SK-N-SH treated with all-trans-retinoic acid at 6 μM for 48 hours (cell line): Measurements from ENCODE around the gene BATF.

Experiments
- ATAC-seq: fragments of 200-7000 bp; cut with Tn5 transposase; 3 replicates; pipeline ENCODE4 v1.9.1; 2020; ENCODE audit warnings: mild to moderate bottlenecking, moderate library complexity
- ARNTL ChIP-seq: fragments of 450-650 bp; formaldehyde crosslinking; IDR thresholded peaks from 2 replicates; pipeline ENCODE4 v1.5.0; 2020; ENCODE audit warnings: low read depth, mild to moderate bottlenecking, moderate library complexity, borderline replicate concordance
- BACH2 ChIP-seq: fragments of 250-450 bp; sonication (Bioruptor Pico); IDR thresholded peaks from 2 replicates; pipeline ENCODE4 v1.9.0; 2021; ENCODE audit warnings: mild to moderate bottlenecking, borderline replicate concordance
- CSDC2 ChIP-seq: fragments of 250-450 bp; sonication (Bioruptor Pico); IDR thresholded peaks from 2 replicates; pipeline ENCODE4 v1.5.0; 2020; ENCODE audit warnings: mild to moderate bottlenecking, moderate library complexity
- ESRRG ChIP-seq: fragments of 250-450 bp; sonication (Bioruptor Pico); IDR thresholded peaks from 2 replicates; pipeline ENCODE4 v1.6.1; 2021; ENCODE audit warnings: mild to moderate bottlenecking
- GLIS3 ChIP-seq: fragments of 250-450 bp; sonication (Bioruptor Pico); IDR thresholded peaks from 2 replicates; pipeline ENCODE4 v1.5.0; 2020; ENCODE audit warnings: mild to moderate bottlenecking, moderate library complexity
- ISL1 ChIP-seq: fragments of 250-450 bp; sonication (Bioruptor Pico); IDR thresholded peaks from 2 replicates; pipeline ENCODE4 v2.1.2; 2022; ENCODE audit warnings: mild to moderate bottlenecking, moderate library complexity
- OSR1 ChIP-seq: fragments of 250-450 bp; sonication (Bioruptor Pico); IDR thresholded peaks from 2 replicates; pipeline ENCODE4 v1.8.0; 2022; ENCODE audit warnings: moderate library complexity, mild to moderate bottlenecking, inconsistent platforms
- PPARA ChIP-seq: fragments of 250-450 bp; sonication (Bioruptor Pico); IDR thresholded peaks from 2 replicates; pipeline ENCODE4 v1.5.0; 2020; ENCODE audit warnings: mild to moderate bottlenecking, borderline replicate concordance
- RARB ChIP-seq: fragments of 250-450 bp; sonication (Bioruptor Pico); IDR thresholded peaks from 2 replicates; pipeline ENCODE4 v1.8.0; 2021; ENCODE audit warnings: mild to moderate bottlenecking, moderate library complexity
- SNAI2 ChIP-seq: fragments of 250-450 bp; sonication (Bioruptor Pico); IDR thresholded peaks from 2 replicates; pipeline ENCODE4 v1.5.0; 2020; ENCODE audit warnings: mild to moderate bottlenecking, moderate library complexity
- TCF4 ChIP-seq: fragments of 250-450 bp; sonication (Bioruptor Pico); IDR thresholded peaks from 2 replicates; pipeline ENCODE4 v1.8.0; 2021; ENCODE audit warnings: mild to moderate bottlenecking, moderate library complexity, borderline replicate concordance
- TOX ChIP-seq: fragments of 250-450 bp; sonication (Bioruptor Pico); IDR thresholded peaks from 2 replicates; pipeline ENCODE4 v1.8.0; 2021; ENCODE audit warnings: mild to moderate bottlenecking, moderate library complexity, borderline replicate concordance
- ZC3H10 ChIP-seq: fragments of 250-450 bp; sonication (Bioruptor Pico); IDR thresholded peaks from 2 replicates; pipeline ENCODE4 v1.5.1; 2021; ENCODE audit warnings: mild to moderate bottlenecking, moderate library complexity
- ZFP3 ChIP-seq: fragments of 250-450 bp; sonication (Bioruptor Pico); IDR thresholded peaks from 2 replicates; pipeline ENCODE4 v1.5.0; 2020; ENCODE audit warnings: mild to moderate bottlenecking, moderate library complexity
- ZNF565 ChIP-seq: fragments of 450-650 bp; formaldehyde crosslinking; conservative IDR thresholded peaks from 2 replicates; pipeline ENCODE4 v1.5.0; 2020; ENCODE audit warnings: low read depth, mild to moderate bottlenecking, moderate library complexity
- ZNF8 ChIP-seq: fragments of 450-650 bp; formaldehyde crosslinking; IDR thresholded peaks from 2 replicates; pipeline ENCODE4 v1.5.0; 2020; ENCODE audit warnings: mild to moderate bottlenecking, moderate library complexity
- TF ChIP-seq, protein P1 (sequence below): fragments of 250-450 bp; sonication (Bioruptor Pico); IDR thresholded peaks from 2 replicates; pipeline ENCODE4 v1.8.0; 2021; ENCODE audit warnings: low read depth, mild to moderate bottlenecking, moderate library complexity, borderline replicate concordance
- TF ChIP-seq, protein P2 (sequence below): fragments of 250-450 bp; sonication (Bioruptor Pico); IDR thresholded peaks from 2 replicates; pipeline ENCODE4 v1.5.0; 2020; ENCODE audit warnings: mild to moderate bottlenecking, moderate library complexity
- TF ChIP-seq, protein P3 (sequence below): fragments of 250-450 bp; sonication (Bioruptor Pico); IDR thresholded peaks from 2 replicates; pipeline ENCODE4 v1.5.1; 2021; ENCODE audit warnings: mild to moderate bottlenecking, moderate library complexity
- TF ChIP-seq, protein P4 (sequence below): fragments of 250-450 bp; sonication (Bioruptor Pico); IDR thresholded peaks from 2 replicates; pipeline ENCODE4 v1.5.1; 2020; ENCODE audit warnings: low read depth, mild to moderate bottlenecking, moderate library complexity
- TF ChIP-seq, protein P5 (sequence below): fragments of 250-450 bp; sonication (Bioruptor Pico); IDR thresholded peaks from 2 replicates; pipeline ENCODE4 v1.8.0; 2020; ENCODE audit warnings: mild to moderate bottlenecking, moderate library complexity, borderline replicate concordance

BATF gene

DNA sequence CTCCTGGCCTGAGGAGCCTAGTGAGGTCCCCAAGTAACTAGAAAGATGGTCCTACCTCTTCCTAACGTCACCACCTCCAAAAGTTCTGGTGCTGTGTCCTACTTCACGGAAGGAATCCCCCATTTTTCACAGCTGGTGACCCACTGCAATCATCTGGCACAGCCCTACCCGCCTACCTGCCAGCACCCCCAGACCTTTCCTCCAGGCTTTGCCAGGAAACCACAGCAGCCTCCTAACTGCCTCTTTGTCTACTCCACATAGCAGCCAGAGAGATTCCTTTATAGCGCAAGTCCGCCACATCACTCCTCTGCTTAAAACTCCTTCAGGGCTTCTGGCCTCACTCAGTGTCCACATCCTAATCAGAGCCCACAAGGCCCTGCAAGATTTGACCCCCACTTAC lies 42.8 kb downstream of the BATF start (continued):
- TF ChIP-seq, protein P1, sequence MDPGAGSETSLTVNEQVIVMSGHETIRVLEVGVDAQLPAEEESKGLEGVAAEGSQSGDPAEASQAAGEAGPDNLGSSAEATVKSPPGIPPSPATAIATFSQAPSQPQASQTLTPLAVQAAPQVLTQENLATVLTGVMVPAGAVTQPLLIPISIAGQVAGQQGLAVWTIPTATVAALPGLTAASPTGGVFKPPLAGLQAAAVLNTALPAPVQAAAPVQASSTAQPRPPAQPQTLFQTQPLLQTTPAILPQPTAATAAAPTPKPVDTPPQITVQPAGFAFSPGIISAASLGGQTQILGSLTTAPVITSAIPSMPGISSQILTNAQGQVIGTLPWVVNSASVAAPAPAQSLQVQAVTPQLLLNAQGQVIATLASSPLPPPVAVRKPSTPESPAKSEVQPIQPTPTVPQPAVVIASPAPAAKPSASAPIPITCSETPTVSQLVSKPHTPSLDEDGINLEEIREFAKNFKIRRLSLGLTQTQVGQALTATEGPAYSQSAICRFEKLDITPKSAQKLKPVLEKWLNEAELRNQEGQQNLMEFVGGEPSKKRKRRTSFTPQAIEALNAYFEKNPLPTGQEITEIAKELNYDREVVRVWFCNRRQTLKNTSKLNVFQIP (CRISPR knock-in tag) = no peak
- no peak for TF ChIP-seq ZFP3

DNA sequence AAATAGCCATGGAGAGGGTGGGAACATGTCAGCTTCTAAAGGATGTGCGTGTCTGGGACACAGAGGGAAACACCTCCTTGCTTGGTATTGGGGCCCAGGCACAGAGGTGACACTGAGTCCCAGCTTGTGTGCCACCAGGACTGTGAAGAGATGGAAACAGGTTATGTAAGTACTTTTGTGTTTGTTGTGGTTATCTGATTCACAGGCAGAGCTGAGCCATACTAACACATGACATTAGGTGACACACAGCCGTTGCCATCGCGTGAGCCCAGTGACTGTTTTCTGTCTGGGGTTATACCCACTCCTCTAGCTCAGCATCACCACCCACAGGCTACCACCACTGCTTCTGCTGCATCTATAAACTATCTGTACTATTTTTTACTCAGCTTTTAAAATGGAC lies 44.1 kb downstream of the BATF start:
- no peak for ATAC-seq
- TF ChIP-seq ZNF565 = no peak
- no peak for TF ChIP-seq GLIS3 (CRISPR knock-in tag)
- TF ChIP-seq BACH2 = no peak
- TF ChIP-seq, protein P2, sequence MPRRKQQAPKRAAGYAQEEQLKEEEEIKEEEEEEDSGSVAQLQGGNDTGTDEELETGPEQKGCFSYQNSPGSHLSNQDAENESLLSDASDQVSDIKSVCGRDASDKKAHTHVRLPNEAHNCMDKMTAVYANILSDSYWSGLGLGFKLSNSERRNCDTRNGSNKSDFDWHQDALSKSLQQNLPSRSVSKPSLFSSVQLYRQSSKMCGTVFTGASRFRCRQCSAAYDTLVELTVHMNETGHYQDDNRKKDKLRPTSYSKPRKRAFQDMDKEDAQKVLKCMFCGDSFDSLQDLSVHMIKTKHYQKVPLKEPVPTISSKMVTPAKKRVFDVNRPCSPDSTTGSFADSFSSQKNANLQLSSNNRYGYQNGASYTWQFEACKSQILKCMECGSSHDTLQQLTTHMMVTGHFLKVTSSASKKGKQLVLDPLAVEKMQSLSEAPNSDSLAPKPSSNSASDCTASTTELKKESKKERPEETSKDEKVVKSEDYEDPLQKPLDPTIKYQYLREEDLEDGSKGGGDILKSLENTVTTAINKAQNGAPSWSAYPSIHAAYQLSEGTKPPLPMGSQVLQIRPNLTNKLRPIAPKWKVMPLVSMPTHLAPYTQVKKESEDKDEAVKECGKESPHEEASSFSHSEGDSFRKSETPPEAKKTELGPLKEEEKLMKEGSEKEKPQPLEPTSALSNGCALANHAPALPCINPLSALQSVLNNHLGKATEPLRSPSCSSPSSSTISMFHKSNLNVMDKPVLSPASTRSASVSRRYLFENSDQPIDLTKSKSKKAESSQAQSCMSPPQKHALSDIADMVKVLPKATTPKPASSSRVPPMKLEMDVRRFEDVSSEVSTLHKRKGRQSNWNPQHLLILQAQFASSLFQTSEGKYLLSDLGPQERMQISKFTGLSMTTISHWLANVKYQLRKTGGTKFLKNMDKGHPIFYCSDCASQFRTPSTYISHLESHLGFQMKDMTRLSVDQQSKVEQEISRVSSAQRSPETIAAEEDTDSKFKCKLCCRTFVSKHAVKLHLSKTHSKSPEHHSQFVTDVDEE (CRISPR knock-in tag) = no peak
- TF ChIP-seq RARB = no peak
- TF ChIP-seq ISL1 (CRISPR knock-in tag) = no peak
- no peak for TF ChIP-seq ESRRG (CRISPR knock-in tag)
- no peak for TF ChIP-seq PPARA (CRISPR knock-in tag)
- TF ChIP-seq, protein P3, sequence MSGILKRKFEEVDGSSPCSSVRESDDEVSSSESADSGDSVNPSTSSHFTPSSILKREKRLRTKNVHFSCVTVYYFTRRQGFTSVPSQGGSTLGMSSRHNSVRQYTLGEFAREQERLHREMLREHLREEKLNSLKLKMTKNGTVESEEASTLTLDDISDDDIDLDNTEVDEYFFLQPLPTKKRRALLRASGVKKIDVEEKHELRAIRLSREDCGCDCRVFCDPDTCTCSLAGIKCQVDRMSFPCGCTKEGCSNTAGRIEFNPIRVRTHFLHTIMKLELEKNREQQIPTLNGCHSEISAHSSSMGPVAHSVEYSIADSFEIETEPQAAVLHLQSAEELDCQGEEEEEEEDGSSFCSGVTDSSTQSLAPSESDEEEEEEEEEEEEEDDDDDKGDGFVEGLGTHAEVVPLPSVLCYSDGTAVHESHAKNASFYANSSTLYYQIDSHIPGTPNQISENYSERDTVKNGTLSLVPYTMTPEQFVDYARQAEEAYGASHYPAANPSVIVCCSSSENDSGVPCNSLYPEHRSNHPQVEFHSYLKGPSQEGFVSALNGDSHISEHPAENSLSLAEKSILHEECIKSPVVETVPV (CRISPR knock-in tag) = no peak
- TF ChIP-seq OSR1 (CRISPR knock-in tag) = no peak
- TF ChIP-seq SNAI2 (CRISPR knock-in tag) = no peak
- TF ChIP-seq ARNTL (CRISPR knock-in tag) = no peak
- TF ChIP-seq CSDC2 = no peak
- TF ChIP-seq, protein P4, sequence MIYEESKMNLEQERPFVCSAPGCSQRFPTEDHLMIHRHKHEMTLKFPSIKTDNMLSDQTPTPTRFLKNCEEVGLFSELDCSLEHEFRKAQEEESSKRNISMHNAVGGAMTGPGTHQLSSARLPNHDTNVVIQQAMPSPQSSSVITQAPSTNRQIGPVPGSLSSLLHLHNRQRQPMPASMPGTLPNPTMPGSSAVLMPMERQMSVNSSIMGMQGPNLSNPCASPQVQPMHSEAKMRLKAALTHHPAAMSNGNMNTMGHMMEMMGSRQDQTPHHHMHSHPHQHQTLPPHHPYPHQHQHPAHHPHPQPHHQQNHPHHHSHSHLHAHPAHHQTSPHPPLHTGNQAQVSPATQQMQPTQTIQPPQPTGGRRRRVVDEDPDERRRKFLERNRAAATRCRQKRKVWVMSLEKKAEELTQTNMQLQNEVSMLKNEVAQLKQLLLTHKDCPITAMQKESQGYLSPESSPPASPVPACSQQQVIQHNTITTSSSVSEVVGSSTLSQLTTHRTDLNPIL (CRISPR knock-in tag) = no peak
- no peak for TF ChIP-seq ZFP3
- TF ChIP-seq, protein P5, sequence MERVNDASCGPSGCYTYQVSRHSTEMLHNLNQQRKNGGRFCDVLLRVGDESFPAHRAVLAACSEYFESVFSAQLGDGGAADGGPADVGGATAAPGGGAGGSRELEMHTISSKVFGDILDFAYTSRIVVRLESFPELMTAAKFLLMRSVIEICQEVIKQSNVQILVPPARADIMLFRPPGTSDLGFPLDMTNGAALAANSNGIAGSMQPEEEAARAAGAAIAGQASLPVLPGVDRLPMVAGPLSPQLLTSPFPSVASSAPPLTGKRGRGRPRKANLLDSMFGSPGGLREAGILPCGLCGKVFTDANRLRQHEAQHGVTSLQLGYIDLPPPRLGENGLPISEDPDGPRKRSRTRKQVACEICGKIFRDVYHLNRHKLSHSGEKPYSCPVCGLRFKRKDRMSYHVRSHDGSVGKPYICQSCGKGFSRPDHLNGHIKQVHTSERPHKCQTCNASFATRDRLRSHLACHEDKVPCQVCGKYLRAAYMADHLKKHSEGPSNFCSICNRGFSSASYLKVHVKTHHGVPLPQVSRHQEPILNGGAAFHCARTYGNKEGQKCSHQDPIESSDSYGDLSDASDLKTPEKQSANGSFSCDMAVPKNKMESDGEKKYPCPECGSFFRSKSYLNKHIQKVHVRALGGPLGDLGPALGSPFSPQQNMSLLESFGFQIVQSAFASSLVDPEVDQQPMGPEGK = no peak
- no peak for TF ChIP-seq ZC3H10 (CRISPR knock-in tag)
- no peak for TF ChIP-seq TOX
- no peak for TF ChIP-seq ZNF8 (CRISPR knock-in tag)
- TF ChIP-seq, all 23 proteins: peak for 0

DNA sequence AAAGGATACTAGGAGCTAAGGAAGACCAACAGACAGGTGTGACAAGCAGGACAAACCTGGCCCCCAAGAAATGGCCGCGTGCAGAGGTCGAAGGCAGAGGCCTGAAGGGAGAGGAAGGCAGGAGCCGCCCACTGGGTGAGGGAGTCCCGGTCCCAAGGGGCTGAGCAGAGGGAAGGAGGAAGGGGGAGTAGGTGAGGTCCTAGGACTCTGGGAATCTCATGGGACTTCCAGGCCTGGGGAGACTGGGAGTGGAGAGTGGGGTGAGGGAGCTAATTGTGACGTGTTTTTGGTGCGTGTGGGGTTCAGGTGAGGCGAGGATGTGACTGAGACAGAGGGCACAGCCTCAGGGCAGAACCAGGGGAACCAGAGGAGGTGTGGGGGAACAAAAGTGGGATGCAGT lies 44.5 kb downstream of the BATF start:
- no peak for ATAC-seq
- TF ChIP-seq GLIS3 (CRISPR knock-in tag) = no peak
- TF ChIP-seq, protein P4 (CRISPR knock-in tag) = no peak
- TF ChIP-seq ZFP3 = no peak
- TF ChIP-seq, protein P1 (CRISPR knock-in tag) = no peak
- TF ChIP-seq ARNTL (CRISPR knock-in tag) = no peak
- TF ChIP-seq RARB = no peak
- TF ChIP-seq, protein P3 (CRISPR knock-in tag) = no peak
- no peak for TF ChIP-seq TOX
- TF ChIP-seq PPARA (CRISPR knock-in tag) = no peak
- TF ChIP-seq CSDC2 = no peak
- TF ChIP-seq TCF4 (CRISPR knock-in tag) = no peak
- TF ChIP-seq, protein P2 (CRISPR knock-in tag) = no peak
- no peak for TF ChIP-seq ESRRG (CRISPR knock-in tag)
